ENCODE data around the gene CAPN3.

CAPN3 gene

DNA sequence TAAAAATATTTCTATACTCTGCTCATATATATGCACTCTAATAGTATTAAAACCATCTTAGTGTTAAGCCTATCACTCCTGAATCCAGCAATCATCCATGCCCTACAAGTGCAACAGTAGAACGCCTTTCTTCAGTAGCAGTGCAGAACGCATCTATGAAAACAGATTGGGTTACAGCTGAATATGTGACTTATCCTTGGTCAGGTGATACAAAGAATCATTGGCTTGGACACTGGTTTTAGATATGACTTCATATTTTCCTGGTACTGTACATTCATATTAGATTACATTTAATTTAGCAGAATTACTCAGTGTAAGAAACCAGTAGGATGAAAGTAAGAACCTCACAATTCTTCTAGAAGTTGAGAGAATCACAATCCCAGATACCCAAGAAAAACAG lies 88.3 kb downstream of the CAPN3 start:
- H3K27me3 ChIP-seq (ENCODE audit: control insufficient read depth, insufficient read depth, low read length): no peaks in the 10 kb centered on the region
- H3K4me3 ChIP-seq (ENCODE audit: low read length): no peak overlapping the region
- H3K27ac ChIP-seq (ENCODE audit: low read depth, low read length): no peak overlapping the region
- no peak overlapping the region for H3K9ac ChIP-seq (ENCODE audit: low read length)
- no peaks in the 10 kb centered on the region for H3K4me1 ChIP-seq (ENCODE audit: control insufficient read depth, insufficient read depth, low read length)
- H3K36me3 ChIP-seq (ENCODE audit: control insufficient read depth, insufficient read depth, low read length): peaks cover 26% of the 10 kb centered on the region

DNA sequence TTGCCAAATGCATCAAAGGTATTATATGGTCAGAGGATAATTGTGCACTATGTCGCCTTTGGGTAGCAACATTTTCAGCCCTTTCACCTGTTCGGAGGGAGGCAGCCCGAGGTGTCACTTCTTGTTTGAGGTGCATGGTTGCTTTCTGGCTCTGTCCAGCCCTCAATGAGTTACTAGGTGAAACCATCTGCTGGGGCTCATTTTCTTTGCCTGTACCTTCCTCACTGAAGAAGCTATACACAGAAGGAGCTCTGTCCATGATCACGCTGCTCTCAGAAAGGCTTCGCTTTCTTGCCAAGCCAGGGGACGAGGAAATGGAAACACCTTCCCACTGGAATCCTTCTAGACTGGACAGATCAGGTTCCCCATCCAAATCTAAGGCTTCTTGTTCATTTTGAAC lies 89.0 kb downstream of the CAPN3 start:
- no peak overlapping the region for H3K27ac ChIP-seq (ENCODE audit: low read depth, low read length)
- H3K36me3 ChIP-seq (ENCODE audit: control insufficient read depth, insufficient read depth, low read length): peaks cover 26% of the 10 kb centered on the region

DNA sequence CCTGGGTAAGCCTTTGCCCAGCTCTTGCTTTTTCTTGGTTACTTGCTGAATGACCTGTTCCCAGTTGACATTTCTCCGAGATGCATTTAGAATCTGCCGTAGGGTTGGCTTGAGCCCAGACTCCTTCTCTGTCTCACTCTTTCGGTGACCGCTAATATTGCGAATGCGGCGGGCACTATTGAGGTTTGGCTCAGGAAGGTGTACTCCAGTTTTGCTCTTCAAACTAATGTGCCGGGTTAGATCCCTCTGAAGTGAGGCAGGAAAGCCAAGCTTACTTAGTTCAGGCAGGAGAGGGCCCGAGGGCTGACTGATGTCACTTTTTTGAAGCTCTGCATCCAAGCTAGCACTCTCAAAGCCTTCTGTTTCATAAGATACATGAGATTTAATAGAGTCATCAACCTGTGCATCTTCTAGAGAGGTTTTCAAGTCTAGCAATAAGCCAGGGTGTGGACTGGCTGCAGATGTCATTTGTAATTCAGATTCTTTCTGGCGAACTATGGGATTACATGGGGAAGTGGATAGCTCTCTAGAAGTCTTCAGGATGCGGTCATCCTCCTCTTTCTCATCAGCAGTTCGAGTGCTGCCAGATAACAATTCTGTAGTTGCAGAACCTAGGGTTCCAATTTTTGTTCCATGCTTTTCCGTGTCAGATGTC lies 90.6 kb downstream of the CAPN3 start:
- no peak overlapping the region for H3K4me3 ChIP-seq (ENCODE audit: low read length)
- no peaks in the 10 kb centered on the region for H3K4me1 ChIP-seq (ENCODE audit: control insufficient read depth, insufficient read depth, low read length)
- no peak overlapping the region for H3K9ac ChIP-seq (ENCODE audit: low read length)
- no peak overlapping the region for H3K27ac ChIP-seq (ENCODE audit: low read depth, low read length)
- H3K36me3 ChIP-seq (ENCODE audit: control insufficient read depth, insufficient read depth, low read length): peaks cover 26% of the 10 kb centered on the region
- no peaks in the 10 kb centered on the region for H3K27me3 ChIP-seq (ENCODE audit: control insufficient read depth, insufficient read depth, low read length)

More for the DNA sequence above, 89.0 kb downstream of the CAPN3 start:
- no peak overlapping the region for H3K9ac ChIP-seq (ENCODE audit: low read length)
- no peaks in the 10 kb centered on the region for H3K4me1 ChIP-seq (ENCODE audit: control insufficient read depth, insufficient read depth, low read length)
- H3K4me3 ChIP-seq (ENCODE audit: low read length): no peak overlapping the region
- H3K27me3 ChIP-seq (ENCODE audit: control insufficient read depth, insufficient read depth, low read length): no peaks in the 10 kb centered on the region

DNA sequence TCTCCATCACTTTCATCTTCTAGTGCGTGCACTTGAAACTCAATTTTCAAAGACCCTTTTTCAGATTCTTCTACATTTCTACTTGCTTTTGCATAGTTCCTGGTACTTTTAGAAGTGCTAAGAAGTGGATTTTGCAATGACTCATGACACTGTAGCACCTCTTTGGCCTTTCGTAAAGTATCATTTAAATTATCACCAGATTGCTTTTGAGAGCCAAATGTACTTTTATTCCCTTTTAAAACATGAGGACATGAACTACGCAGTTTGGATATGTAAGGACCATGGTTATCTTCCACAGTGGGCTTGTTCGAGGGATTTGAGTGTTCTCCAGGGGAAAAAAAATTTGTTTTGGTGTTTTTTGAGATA lies 91.1 kb downstream of the CAPN3 start:
- Histone ChIP-seq H3K27ac (ENCODE audit: low read depth, low read length) (no peak overlapping the region), H3K4me3 (ENCODE audit: low read length) (no peak overlapping the region), H3K9ac (ENCODE audit: low read length) (no peak overlapping the region), H3K27me3 (ENCODE audit: control insufficient read depth, insufficient read depth, low read length) (no peaks in the 10 kb centered on the region), H3K36me3 (ENCODE audit: control insufficient read depth, insufficient read depth, low read length) (peaks cover 24% of the 10 kb centered on the region), H3K4me1 (ENCODE audit: control insufficient read depth, insufficient read depth, low read length) (no peaks in the 10 kb centered on the region)

DNA sequence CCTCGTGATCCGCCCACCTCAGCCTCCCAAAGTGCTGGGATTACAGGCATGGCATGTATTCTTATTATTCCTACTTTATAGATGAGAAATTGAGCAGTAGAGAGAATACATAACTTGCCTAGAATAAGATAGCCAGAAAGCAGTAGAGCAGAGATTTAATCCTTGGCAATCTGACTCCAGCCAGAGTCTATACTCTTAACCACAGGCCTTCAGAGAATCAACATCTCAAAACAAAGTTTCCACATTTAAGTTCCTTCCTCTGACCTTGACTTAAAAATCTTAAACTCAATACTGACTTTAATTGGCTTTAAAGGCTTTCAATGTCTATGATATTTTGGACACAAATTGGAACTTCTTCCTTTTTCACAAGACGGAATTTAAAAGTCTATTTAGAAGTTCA lies 94.5 kb downstream of the CAPN3 start:
- Histone ChIP-seq H3K27me3 (ENCODE audit: control insufficient read depth, insufficient read depth, low read length) (no peaks in the 10 kb centered on the region), H3K4me1 (ENCODE audit: control insufficient read depth, insufficient read depth, low read length) (peaks cover 8% of the 10 kb centered on the region), H3K36me3 (ENCODE audit: control insufficient read depth, insufficient read depth, low read length) (peaks cover 11% of the 10 kb centered on the region)

DNA sequence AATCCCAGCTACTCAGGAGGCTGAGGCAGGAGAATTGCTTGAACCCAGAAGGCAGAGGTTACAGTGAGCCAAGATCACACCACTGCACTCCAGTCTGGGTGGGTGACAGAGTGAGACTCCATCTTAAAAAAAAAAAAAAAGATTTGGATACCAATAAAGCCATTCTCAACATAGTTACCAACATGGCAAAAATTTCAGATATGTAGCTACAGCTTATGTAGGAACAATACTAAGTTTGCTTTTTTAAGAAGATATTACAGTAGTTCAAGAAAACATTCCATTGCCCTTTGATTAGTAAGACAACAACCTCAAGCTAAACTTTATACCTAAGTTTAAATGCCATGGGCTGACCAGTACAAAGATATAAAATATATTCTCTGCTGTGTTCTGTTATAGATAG lies 97.2 kb downstream of the CAPN3 start:
- Histone ChIP-seq H3K4me3 (ENCODE audit: low read length) (no peak overlapping the region), H3K4me1 (ENCODE audit: control insufficient read depth, insufficient read depth, low read length) (peaks cover 8% of the 10 kb centered on the region), H3K27me3 (ENCODE audit: control insufficient read depth, insufficient read depth, low read length) (no peaks in the 10 kb centered on the region), H3K27ac (ENCODE audit: low read depth, low read length) (peak overlapping the region; percentile 92), H3K9ac (ENCODE audit: low read length) (no peak overlapping the region), H3K36me3 (ENCODE audit: control insufficient read depth, insufficient read depth, low read length) (peaks cover 3% of the 10 kb centered on the region)

More for the DNA sequence above, 94.5 kb downstream of the CAPN3 start:
- no peak overlapping the region for H3K27ac ChIP-seq (ENCODE audit: low read depth, low read length)
- no peak overlapping the region for H3K9ac ChIP-seq (ENCODE audit: low read length)
- H3K4me3 ChIP-seq (ENCODE audit: low read length): no peak overlapping the region

DNA sequence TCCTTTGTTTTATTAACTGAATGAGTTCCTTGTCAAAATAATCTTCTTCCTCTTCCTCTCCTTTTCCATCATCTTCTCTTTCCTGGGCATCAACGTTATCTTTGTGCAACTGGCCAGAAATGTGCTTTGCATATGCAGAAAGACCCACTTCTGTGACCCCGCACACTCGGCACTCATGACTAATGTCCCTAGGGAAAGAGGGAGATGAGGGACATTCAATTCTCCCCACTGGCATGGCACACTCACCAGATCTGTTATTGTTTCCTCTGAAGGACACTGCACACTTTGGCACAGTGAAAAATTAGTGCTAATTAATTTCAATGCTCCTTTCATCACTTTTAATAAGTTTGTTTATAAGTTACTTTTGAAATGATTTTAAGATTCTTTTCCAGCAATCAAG lies 97.7 kb downstream of the CAPN3 start:
- Histone ChIP-seq H3K4me3 (ENCODE audit: low read length) (peak overlapping the region; percentile 57), H3K4me1 (ENCODE audit: control insufficient read depth, insufficient read depth, low read length) (peaks cover 8% of the 10 kb centered on the region), H3K27me3 (ENCODE audit: control insufficient read depth, insufficient read depth, low read length) (no peaks in the 10 kb centered on the region), H3K36me3 (ENCODE audit: control insufficient read depth, insufficient read depth, low read length) (no peaks in the 10 kb centered on the region), H3K27ac (ENCODE audit: low read depth, low read length) (peak overlapping the region; percentile 92), H3K9ac (ENCODE audit: low read length) (no peak overlapping the region)

DNA sequence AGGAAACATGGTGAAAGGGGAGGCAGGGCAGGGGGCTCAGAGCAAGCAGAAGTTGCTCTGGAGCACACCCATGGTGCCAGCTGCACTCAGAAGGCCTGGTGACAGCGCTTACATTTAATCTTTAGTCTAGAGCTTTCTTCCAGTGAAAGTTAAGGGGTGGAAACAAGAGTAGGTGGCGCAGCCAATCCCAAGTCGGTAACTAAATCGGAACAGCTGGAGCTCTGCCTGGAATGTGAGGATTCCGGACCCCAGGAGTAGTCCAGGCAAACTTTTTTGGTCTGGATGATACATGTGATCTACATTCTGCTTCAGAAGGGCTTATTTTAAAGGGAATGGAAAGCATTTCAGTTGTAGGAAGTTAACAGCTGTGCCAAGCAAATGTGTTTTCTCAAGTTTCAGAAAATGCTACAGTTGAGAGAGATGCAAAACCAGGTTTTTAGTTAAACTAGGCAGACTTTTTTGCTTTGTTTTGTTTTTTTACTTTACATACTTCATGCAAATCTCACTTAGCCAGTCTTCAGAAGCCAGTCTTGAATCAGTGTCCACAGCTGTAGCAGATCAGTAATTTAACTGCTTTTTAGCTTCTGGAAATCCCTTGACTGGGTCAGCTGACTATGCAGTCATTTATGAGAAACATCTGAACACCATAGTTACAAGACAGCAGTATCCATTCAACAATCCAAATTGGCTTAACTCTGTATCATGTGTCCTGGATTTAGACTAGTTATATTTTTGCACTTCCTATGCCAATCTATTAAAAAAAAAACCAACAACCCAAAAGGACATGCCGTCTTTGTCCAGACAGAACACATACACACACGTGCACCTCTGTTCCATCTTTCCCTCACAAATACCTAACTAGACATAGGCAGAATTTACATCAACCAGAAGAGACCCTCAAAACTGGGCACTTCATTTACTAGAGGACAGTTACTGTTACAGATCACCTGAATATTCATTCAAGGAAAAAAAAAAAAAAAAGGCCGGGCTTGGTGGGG lies 98.4 kb downstream of the CAPN3 start:
- H3K4me3 ChIP-seq (ENCODE audit: low read length): peak overlapping the region; percentile 57
- no peaks in the 10 kb centered on the region for H3K27me3 ChIP-seq (ENCODE audit: control insufficient read depth, insufficient read depth, low read length)
- peak overlapping the region; percentile 92 for H3K27ac ChIP-seq (ENCODE audit: low read depth, low read length)
- no peak overlapping the region for H3K9ac ChIP-seq (ENCODE audit: low read length)
- no peaks in the 10 kb centered on the region for H3K36me3 ChIP-seq (ENCODE audit: control insufficient read depth, insufficient read depth, low read length)
- H3K4me1 ChIP-seq (ENCODE audit: control insufficient read depth, insufficient read depth, low read length): peaks cover 8% of the 10 kb centered on the region

DNA sequence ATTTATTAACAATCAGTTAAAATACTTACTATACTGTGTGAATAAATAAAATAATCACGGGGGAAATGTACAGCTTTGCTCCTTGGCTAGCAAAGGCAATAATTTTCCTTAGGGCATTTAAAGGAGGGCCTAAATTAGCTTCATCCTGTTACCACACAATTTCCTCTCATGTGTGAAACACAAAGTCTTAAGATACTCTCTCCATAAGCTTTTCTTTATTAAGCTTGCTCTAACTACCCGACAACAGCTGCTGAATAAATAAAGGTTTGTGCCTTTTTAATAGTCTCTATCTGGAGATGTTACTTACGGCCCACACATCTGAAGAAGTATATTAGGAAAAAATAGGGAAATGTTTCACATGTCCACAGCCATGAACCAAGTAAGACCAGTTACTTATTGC lies 102.0 kb downstream of the CAPN3 start:
- Histone ChIP-seq H3K27me3 (ENCODE audit: control insufficient read depth, insufficient read depth, low read length) (no peaks in the 10 kb centered on the region), H3K36me3 (ENCODE audit: control insufficient read depth, insufficient read depth, low read length) (no peaks in the 10 kb centered on the region), H3K9ac (ENCODE audit: low read length) (no peak overlapping the region), H3K27ac (ENCODE audit: low read depth, low read length) (no peak overlapping the region), H3K4me3 (ENCODE audit: low read length) (no peak overlapping the region), H3K4me1 (ENCODE audit: control insufficient read depth, insufficient read depth, low read length) (peaks cover 8% of the 10 kb centered on the region)

All from rectal smooth muscle tissue (tissue), 1 donor.